Tibial nerve (tissue), 3 donors: ENCODE measurements around the gene MRPS5.

Source experiments
- CTCF ChIP-seq, 5 experiments: fragments of 200-600 bp in 3 of 5; fragments of 450-650 bp in 2 of 5; sonication (generic) in 3 of 5; IDR thresholded peaks; one replicate each; pipeline ENCODE4 v1.5.1; 2016 to 2019; ENCODE audit warnings: antibody characterized with exemption in 5 of 5, mild to moderate bottlenecking in 3 of 5, moderate library complexity in 2 of 5
- POLR2A ChIP-seq, 2 donors: fragments of 450-650 bp; IDR thresholded peaks; one replicate each; pipeline ENCODE4 v1.6.1; 2017; ENCODE audit warnings: antibody characterized with exemption in 2 of 2, mild to moderate bottlenecking in 2 of 2, moderate library complexity in 2 of 2

DNA sequence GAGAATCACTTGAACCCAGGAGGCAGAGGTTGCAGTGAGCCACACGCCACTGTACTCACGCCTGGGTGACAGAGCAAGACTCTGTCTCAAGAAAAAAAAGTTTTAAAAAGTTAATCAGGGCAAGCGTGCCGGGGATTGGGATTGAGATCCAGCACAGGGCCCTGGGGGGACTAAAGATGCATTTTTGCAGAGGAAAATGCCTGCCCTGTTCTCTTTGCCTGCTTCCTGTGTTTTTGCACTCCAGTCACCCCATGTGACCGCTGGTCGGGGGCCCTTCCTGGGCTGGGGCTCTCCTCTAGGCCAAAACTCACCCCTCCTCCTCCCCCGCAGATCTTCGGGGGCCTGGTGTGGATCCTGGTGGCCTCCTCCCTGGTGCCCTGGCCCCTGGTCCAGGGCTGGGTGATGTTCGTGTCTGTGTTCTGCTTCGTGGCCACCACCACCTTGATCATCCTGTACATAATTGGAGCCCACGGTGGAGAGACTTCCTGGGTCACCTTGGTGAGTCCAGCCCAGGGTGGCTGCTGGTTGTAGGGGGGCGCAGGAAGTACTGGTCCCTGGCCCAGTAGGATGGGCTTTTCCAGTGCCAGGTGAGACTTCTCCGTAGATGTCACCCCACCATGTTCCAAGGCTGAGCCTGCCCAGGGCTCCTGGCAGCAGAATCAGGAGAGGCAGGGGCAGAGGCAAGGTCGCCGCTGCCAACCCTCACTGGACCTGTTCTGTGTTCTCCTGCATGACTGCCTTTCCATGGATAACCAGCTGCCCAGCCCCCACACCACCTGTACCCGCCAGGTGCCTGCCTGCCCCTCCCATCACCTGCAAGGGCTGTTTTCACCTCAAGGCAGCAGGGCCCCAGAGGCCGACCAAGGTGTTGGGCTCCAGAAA lies 73.7 kb downstream of the MRPS5 start:
- TF ChIP-seq POLR2A (IDR thresholded peaks at IDR 0.05) (no peak), CTCF (IDR thresholded peaks at IDR 0.05) (no peak)
